IMR-90 (cell line): ENCODE results near the gene TAS2R1. TPM values are rescaled to one million over a fixed set of nuclear protein-coding genes. Genes with fewer than 3 reads are reported as not detected.
A peak's percentile ranks its signal among the peaks of the same experiment; 100 is the strongest.

Experiments used
- ATAC-seq: fragments of 200-7000 bp; cut with Tn5 transposase; 2 replicates; pipeline ENCODE4 v1.9.1; 2020; ENCODE audit warnings: low read depth, mild to moderate bottlenecking, moderate library complexity
- BruUV-seq: library from RNA; stranded (reverse); fragments of 400-500 nt; replicated peaks from 2 replicates; lab custom pipeline; 2021; lab: Mats Ljungman, UMichigan
- CTCF ChIA-PET: fragments of 300-600 bp; formaldehyde crosslinking; extraction: SDS; loops from one replicate; lab custom pipeline; 2021; ENCODE audit warnings: antibody characterized with exemption; lab: Yijun Ruan, JAX
- POLR2A ChIA-PET: fragments of 300-600 bp; sonication (Branson Sonifier 250); formaldehyde crosslinking; loops from one replicate; lab custom pipeline; 2022; ENCODE audit warnings: antibody characterized with exemption; ENCODE audit not compliant: unreplicated experiment; lab: Charles Lee
- DNase-seq: peaks from one replicate; pipeline ENCODE4 v3.0.0; 2013
- H2AFZ ChIP-seq: replicated peaks from 2 replicates; pipeline ENCODE3; 2013; ENCODE audit warnings: low read length, mild to moderate bottlenecking; ENCODE audit not compliant: poor library complexity
- H2AK5ac ChIP-seq: 2 replicates; pipeline ENCODE4 v1.6.1; 2013; ENCODE audit warnings: low read depth, low read length, inconsistent platforms
- H2AK9ac ChIP-seq: replicated peaks from 2 replicates; pipeline ENCODE3; 2013; ENCODE audit warnings: mild to moderate bottlenecking, low read depth, low read length, moderate library complexity; ENCODE audit not compliant: poor library complexity
- H2BK120ac ChIP-seq: 2 replicates; pipeline ENCODE4 v1.6.1; 2013; ENCODE audit warnings: low read depth, low read length, inconsistent platforms
- H2BK15ac ChIP-seq: 3 replicates; pipeline ENCODE4 v1.6.1; 2013; ENCODE audit warnings: low read depth, low read length, inconsistent platforms
- H2BK20ac ChIP-seq: 2 replicates; pipeline ENCODE4 v1.6.1; 2013; ENCODE audit warnings: low read depth, mild to moderate bottlenecking, inconsistent platforms, low read length, moderate library complexity
- H2BK5ac ChIP-seq: 2 replicates; pipeline ENCODE4 v1.6.1; 2013; ENCODE audit warnings: mild to moderate bottlenecking, low read depth, low read length, inconsistent platforms; ENCODE audit not compliant: poor library complexity, severe bottlenecking
- H3K14ac ChIP-seq: replicated peaks from 2 replicates; pipeline ENCODE4 v1.6.1; 2013; ENCODE audit warnings: low read depth, low read length, inconsistent platforms
- H3K18ac ChIP-seq: 2 replicates; pipeline ENCODE4 v1.6.1; 2013; ENCODE audit warnings: low read depth, low read length, control low read depth
- H3K23ac ChIP-seq: 2 replicates; pipeline ENCODE4 v1.6.1; 2013; ENCODE audit warnings: low read depth, low read length, inconsistent platforms
- H3K27ac ChIP-seq: 2 replicates; pipeline ENCODE4 v1.5.1; 2013; ENCODE audit warnings: mild to moderate bottlenecking, control low read depth, low read length; ENCODE audit not compliant: insufficient read depth
- H3K27me3 ChIP-seq: 2 replicates; pipeline ENCODE4 v1.6.1; 2013; ENCODE audit warnings: low read length; ENCODE audit not compliant: control insufficient read depth, insufficient read depth
- H3K36me3 ChIP-seq: 2 replicates; pipeline ENCODE4 v1.6.1; 2013; ENCODE audit warnings: low read length, mixed read lengths; ENCODE audit not compliant: control insufficient read depth, insufficient read depth
- H3K4ac ChIP-seq: 2 replicates; pipeline ENCODE4 v1.6.1; 2013; ENCODE audit warnings: low read depth, low read length, inconsistent platforms
- H3K4me1 ChIP-seq: 2 replicates; pipeline ENCODE4 v1.6.1; 2013; ENCODE audit warnings: low read length, mixed read lengths; ENCODE audit not compliant: control insufficient read depth, insufficient read depth
- H3K4me2 ChIP-seq: 2 replicates; pipeline ENCODE4 v1.6.1; 2013; ENCODE audit warnings: low read depth, mild to moderate bottlenecking, control low read depth, low read length, moderate library complexity
- H3K4me3 ChIP-seq: 2 replicates; pipeline ENCODE4 v1.5.1; 2013; ENCODE audit warnings: low read depth, mild to moderate bottlenecking, control low read depth, low read length, moderate library complexity; ENCODE audit not compliant: insufficient read depth
- H3K56ac ChIP-seq: 2 replicates; pipeline ENCODE4 v1.6.1; 2013; ENCODE audit warnings: low read length, inconsistent platforms; ENCODE audit not compliant: insufficient read depth; ENCODE audit errors: extremely low read depth
- H3K79me1 ChIP-seq, 2 experiments: 2 replicates each; pipeline ENCODE4 v1.6.1; 2013; ENCODE audit warnings: low read length in 2 of 2, inconsistent platforms in 1 of 2, low read depth in 1 of 2
- H3K9ac ChIP-seq: 2 replicates; pipeline ENCODE4 v1.6.1; 2013; ENCODE audit warnings: low read depth, low read length, control low read depth
- H3K9me1 ChIP-seq: 2 replicates; pipeline ENCODE4 v1.6.1; 2013; ENCODE audit warnings: low read length, inconsistent platforms; ENCODE audit not compliant: insufficient read depth
- H3K9me3 ChIP-seq: 2 replicates; pipeline ENCODE4 v1.6.1; 2013; ENCODE audit warnings: low read length; ENCODE audit not compliant: control insufficient read depth, insufficient read depth
- H4K20me1 ChIP-seq: 2 replicates; pipeline ENCODE4 v1.6.1; 2013; ENCODE audit warnings: low read length, inconsistent platforms; ENCODE audit not compliant: insufficient read depth
- H4K5ac ChIP-seq: 2 replicates; pipeline ENCODE4 v1.6.1; 2013; ENCODE audit warnings: mild to moderate bottlenecking, low read depth, low read length, control low read depth
- H4K8ac ChIP-seq, 2 experiments: 2 replicates each; pipeline ENCODE4 v1.6.1; 2013; ENCODE audit warnings: low read depth in 2 of 2, low read length in 2 of 2, control low read depth in 1 of 2, inconsistent platforms in 1 of 2
- H4K91ac ChIP-seq: 2 replicates; pipeline ENCODE4 v1.6.1; 2013; ENCODE audit warnings: low read depth, low read length, inconsistent platforms; ENCODE audit not compliant: insufficient read depth
- BHLHE40 ChIP-seq: fragments of 150-350 bp; IDR thresholded peaks from 2 replicates; pipeline ENCODE4 v1.6.1; 2016; ENCODE audit warnings: mild to moderate bottlenecking, low read depth, low read length
- CEBPB ChIP-seq: IDR thresholded peaks from 2 replicates; pipeline ENCODE4 v1.6.1; 2012; ENCODE audit warnings: low read depth, low read length, improper control_type of control experiment
- CHD1 ChIP-seq: IDR thresholded peaks from 2 replicates; pipeline ENCODE4 v1.6.1; 2012; ENCODE audit warnings: low read depth, low read length, improper control_type of control experiment
- CTCF ChIP-seq: conservative IDR thresholded peaks from 2 replicates; pipeline ENCODE4 v1.5.1; 2012; ENCODE audit warnings: mild to moderate bottlenecking, low read depth, low read length, improper control_type of control experiment
- ELK1 ChIP-seq: fragments of 150-350 bp; IDR thresholded peaks from 2 replicates; pipeline ENCODE4 v1.6.1; 2016; ENCODE audit warnings: low read depth, mild to moderate bottlenecking, low read length, moderate library complexity, borderline replicate concordance
- FOS ChIP-seq: fragments of 150-350 bp; IDR thresholded peaks from 2 replicates; pipeline ENCODE4 v1.6.1; 2016; ENCODE audit warnings: low read depth, low read length
- MAFK ChIP-seq: IDR thresholded peaks from 2 replicates; pipeline ENCODE4 v1.6.1; 2012; ENCODE audit warnings: low read depth, low read length, improper control_type of control experiment
- MAZ ChIP-seq: IDR thresholded peaks from 2 replicates; pipeline ENCODE4 v1.6.1; 2012; ENCODE audit warnings: low read depth, mild to moderate bottlenecking, low read length, improper control_type of control experiment, moderate library complexity, borderline replicate concordance
- MXI1 ChIP-seq: IDR thresholded peaks from 2 replicates; pipeline ENCODE4 v1.6.1; 2012; ENCODE audit warnings: low read depth, mild to moderate bottlenecking, low read length, moderate library complexity, borderline replicate concordance
- NFE2L2 ChIP-seq: fragments of 150-350 bp; IDR thresholded peaks from 2 replicates; pipeline ENCODE4 v1.6.1; 2016; ENCODE audit warnings: low read depth, mild to moderate bottlenecking, low read length
- POLR2A ChIP-seq: IDR thresholded peaks from 2 replicates; pipeline ENCODE4 v1.6.1; 2012; ENCODE audit warnings: mild to moderate bottlenecking, low read depth, low read length
- RAD21 ChIP-seq: IDR thresholded peaks from 2 replicates; pipeline ENCODE4 v1.6.1; 2012; ENCODE audit warnings: low read length, improper control_type of control experiment
- RCOR1 ChIP-seq: IDR thresholded peaks from 2 replicates; pipeline ENCODE4 v1.6.1; 2012; ENCODE audit warnings: mild to moderate bottlenecking, low read length, improper control_type of control experiment; ENCODE audit not compliant: insufficient replicate concordance
- RFX5 ChIP-seq: IDR thresholded peaks from 2 replicates; pipeline ENCODE4 v1.8.0; 2012; ENCODE audit warnings: low read depth, mild to moderate bottlenecking, low read length, moderate library complexity
- SMC3 ChIP-seq: fragments of 150-350 bp; IDR thresholded peaks from 2 replicates; pipeline ENCODE4 v1.6.1; 2016; ENCODE audit warnings: low read depth, mild to moderate bottlenecking, antibody characterized with exemption, low read length, moderate library complexity
- WGBS, 2 experiments: methylation state at CpG; one replicate each; pipeline versions ENCODE4 v1.1.5 to v1.1.7; 2013; ENCODE audit warnings: missing lambda C conversion rate in 2 of 2; ENCODE audit not compliant: insufficient read length in 1 of 2; ENCODE audit errors: extremely low coverage in 2 of 2; 5-methylcytosine and 5-hydroxymethylcytosine counted together
- dilution Hi-C: fragments of 300-500 bp; cut with HindIII; formaldehyde crosslinking; loops from one replicate; pipeline ENCODE4 v1.14.3; 2018; ENCODE audit warnings: low sequenced_read_pairs; ENCODE audit not compliant: unreplicated experiment
- in situ Hi-C: fragments of 300-500 bp; cut with MboI; formaldehyde crosslinking; loops from 3 replicates; pipeline ENCODE4 v1.14.3; 2019; ENCODE audit warnings: low sequenced_read_pairs, inconsistent platforms, mixed read lengths
- intact Hi-C: fragments of 100-400 bp; cut with micrococcal nuclease; formaldehyde crosslinking; loops from 2 replicates; pipeline ENCODE4 v1.10.0; 2022
- polyA plus RNA-seq, 3 experiments: library from polyadenylated mRNA; depleted of rRNA; stranded (reverse); fragments of >200 nt; gene quantifications; 2 replicates each; pipeline ENCODE4 v1.2.3, GENCODE V29; 2012; ENCODE audit warnings: low replicate concordance in 1 of 3
- total RNA-seq: library from RNA; depleted of rRNA; stranded (reverse); fragments of >200 nt; gene quantifications from 2 replicates; pipeline ENCODE4 v1.2.3, GENCODE V29; 2012
- TF ChIP-seq, protein P1 (sequence below): fragments of 150-350 bp; IDR thresholded peaks from 2 replicates; pipeline ENCODE4 v1.6.1; 2017; ENCODE audit warnings: mild to moderate bottlenecking, antibody characterized with exemption, low read length, low read depth

The TAS2R1 gene
- total and polyA plus RNA-seq, 2 of the 4 experiments (the other 2 are of a cell fraction) = not detected

GRCh38 chr5:9617221-9617620, 12.9 kb downstream of the TAS2R1 start:
- Histone ChIP-seq H3K9ac (no peak overlapping the region), H3K27me3 (no peaks in the 10 kb centered on the region), H2AK9ac (peak overlapping the region; percentile 52), H3K23ac (no peak overlapping the region), H2AK5ac (no peak overlapping the region; the same call in 1 of the 2 replicates), H3K4me3 (no peak overlapping the region), H3K79me1 (no peaks in the 10 kb centered on the region), H3K9me3 (no peaks in the 10 kb centered on the region), H2BK20ac (no peak overlapping the region), H2AFZ (peak overlapping the region; percentile 9), H3K4me2 (no peak overlapping the region), H4K8ac (0 out of 4 replicates have a peak overlapping the region, but pooled peaks of 1 of the 2 experiments have one; percentile 21), H3K4me1 (peaks cover 4% of the 10 kb centered on the region; the same call in 1 of the 2 replicates), H3K18ac (no peak overlapping the region), H3K14ac (no peak overlapping the region), H2BK15ac (no peak overlapping the region), H4K20me1 (no peaks in the 10 kb centered on the region), H3K4ac (peak overlapping the region; percentile 67), H2BK120ac (peak overlapping the region; percentile 33; the same call in 1 of the 2 replicates), H3K36me3 (no peaks in the 10 kb centered on the region), H2BK5ac (no peak overlapping the region), H4K91ac (no peak overlapping the region), H3K9me1 (no peaks in the 10 kb centered on the region; the same call in 1 of the 2 replicates), H3K56ac (no peak overlapping the region), H4K5ac (no peak overlapping the region), H3K27ac (no peak overlapping the region)
- DNase-seq (no peak), ATAC-seq (no peak)
- intact Hi-C loops (no loop called here), in situ Hi-C loops (no loop called here), dilution Hi-C loops (no loop called here)
- no peak for TF ChIP-seq BHLHE40
- TF ChIP-seq RAD21 = no peak
- no peak for TF ChIP-seq MAZ
- TF ChIP-seq RFX5 = no peak
- TF ChIP-seq CHD1 = no peak
- TF ChIP-seq RCOR1 = no peak
- TF ChIP-seq CEBPB = no peak
- no peak for TF ChIP-seq SMC3
- TF ChIP-seq NFE2L2 = no peak
- no peak for TF ChIP-seq ELK1
- no peak for TF ChIP-seq MXI1
- no peak for TF ChIP-seq POLR2A
- no peak for TF ChIP-seq CTCF
- TF ChIP-seq FOS = no peak
- TF ChIP-seq, protein P1, sequence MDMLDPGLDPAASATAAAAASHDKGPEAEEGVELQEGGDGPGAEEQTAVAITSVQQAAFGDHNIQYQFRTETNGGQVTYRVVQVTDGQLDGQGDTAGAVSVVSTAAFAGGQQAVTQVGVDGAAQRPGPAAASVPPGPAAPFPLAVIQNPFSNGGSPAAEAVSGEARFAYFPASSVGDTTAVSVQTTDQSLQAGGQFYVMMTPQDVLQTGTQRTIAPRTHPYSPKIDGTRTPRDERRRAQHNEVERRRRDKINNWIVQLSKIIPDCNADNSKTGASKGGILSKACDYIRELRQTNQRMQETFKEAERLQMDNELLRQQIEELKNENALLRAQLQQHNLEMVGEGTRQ = no peak
- TF ChIP-seq MAFK = no peak
- CTCF ChIA-PET = no interaction called here
- no TSS peak for BruUV-seq
- POLR2A ChIA-PET = no interaction called here
- no CpG with 5 or more reads among the region's 3 CpGs for WGBS, 2 experiments
